Stimulated activated CD4-positive, alpha-beta T cell treated with anti-CD3 and anti-CD28 coated beads, Interleukin-1b, Interleukin-23, amount 100 ng/mL, for 4 hours (primary cell): ENCODE measurements around the gene ATN1.
A peak's percentile ranks its signal among the peaks of the same experiment; 100 is the strongest.

Experiments
- DNase-seq, 2 donors: peaks; one replicate each; pipeline ENCODE4 v3.0.0-alpha.2; 2020; ENCODE audit warnings: low read depth in 2 of 2

Gene ATN1

GRCh38 chr12:6957741-6958608 lies 30.2 kb downstream of the ATN1 start:
- no peak for DNase-seq

- DNase-seq = no peak
Observed at GRCh38 chr12:6958609-6959057, 30.9 kb downstream of the ATN1 start.

GRCh38 chr12:6959058-6959804 lies 31.5 kb downstream of the ATN1 start:
- peak in 1 of 2 donors; percentile 69 for DNase-seq

- no peak for DNase-seq
Observed at GRCh38 chr12:6959805-6960592, 32.2 kb downstream of the ATN1 start.

- no peak for DNase-seq
Observed at GRCh38 chr12:6960593-6961277, 33.0 kb downstream of the ATN1 start.

- DNase-seq = peak; percentile 90 to 91
Observed at GRCh38 chr12:6961278-6961694, 33.5 kb downstream of the ATN1 start.

- DNase-seq = no peak
Observed at GRCh38 chr12:6961695-6962284, 34.0 kb downstream of the ATN1 start.

- no peak for DNase-seq
Observed at GRCh38 chr12:6962285-6963015, 34.7 kb downstream of the ATN1 start.

- DNase-seq = no peak
Observed at GRCh38 chr12:6963016-6963731, 35.4 kb downstream of the ATN1 start.

- no peak for DNase-seq
Observed at GRCh38 chr12:6963791-6964413, 36.1 kb downstream of the ATN1 start.

- DNase-seq = no peak
Observed at GRCh38 chr12:6964605-6965025, 36.9 kb downstream of the ATN1 start.

- DNase-seq = peak; percentile 83 to 90
Observed at GRCh38 chr12:6965026-6965661, 37.4 kb downstream of the ATN1 start.

- DNase-seq = no peak
Observed at GRCh38 chr12:6965714-6966113, 38.0 kb downstream of the ATN1 start.

- no peak for DNase-seq
Observed at GRCh38 chr12:6966351-6966750, 38.6 kb downstream of the ATN1 start.

GRCh38 chr12:6967651-6968100 lies 39.9 kb downstream of the ATN1 start:
- DNase-seq = no peak

- DNase-seq = no peak
Observed at GRCh38 chr12:6968426-6968825, 40.7 kb downstream of the ATN1 start.

- no peak for DNase-seq
Observed at GRCh38 chr12:6970096-6970527, 42.4 kb downstream of the ATN1 start.

GRCh38 chr12:6974180-6974579 lies 46.4 kb downstream of the ATN1 start:
- DNase-seq = no peak
